ENCODE results near the gene SPCS2. TPM values are rescaled to one million over a fixed set of nuclear protein-coding genes. Genes with fewer than 3 reads are reported as not detected.

Gene SPCS2
- total RNA-seq (2021) (122 and 175 TPM in 2 replicates), Bru-seq, nascent RNA (percentile 94 among the genes with signal in this experiment), BruChase-seq, experiment 1, labeled RNA remaining after a 2-hour chase (percentile 90 among the genes with signal in this experiment), BruChase-seq, experiment 2, labeled RNA remaining after a 6-hour chase (percentile 87 among the genes with signal in this experiment)
- long read RNA-seq, transcript SPCS2-202 (4 exons, 772 nt) = minor isoform, 6 of 51 reads
- long read RNA-seq, transcript SPCS2-207 (4 exons, 612 nt) = minor isoform, 6 of 51 reads
- long read RNA-seq, transcript SPCS2-201 (5 exons, 2,708 nt) = major isoform, 7 of 51 reads
- long read RNA-seq, partial matches to known transcripts = 9 of 51 reads
- long read RNA-seq, other reads (novel, unspliced or antisense) = 18 of 51 reads

DNA sequence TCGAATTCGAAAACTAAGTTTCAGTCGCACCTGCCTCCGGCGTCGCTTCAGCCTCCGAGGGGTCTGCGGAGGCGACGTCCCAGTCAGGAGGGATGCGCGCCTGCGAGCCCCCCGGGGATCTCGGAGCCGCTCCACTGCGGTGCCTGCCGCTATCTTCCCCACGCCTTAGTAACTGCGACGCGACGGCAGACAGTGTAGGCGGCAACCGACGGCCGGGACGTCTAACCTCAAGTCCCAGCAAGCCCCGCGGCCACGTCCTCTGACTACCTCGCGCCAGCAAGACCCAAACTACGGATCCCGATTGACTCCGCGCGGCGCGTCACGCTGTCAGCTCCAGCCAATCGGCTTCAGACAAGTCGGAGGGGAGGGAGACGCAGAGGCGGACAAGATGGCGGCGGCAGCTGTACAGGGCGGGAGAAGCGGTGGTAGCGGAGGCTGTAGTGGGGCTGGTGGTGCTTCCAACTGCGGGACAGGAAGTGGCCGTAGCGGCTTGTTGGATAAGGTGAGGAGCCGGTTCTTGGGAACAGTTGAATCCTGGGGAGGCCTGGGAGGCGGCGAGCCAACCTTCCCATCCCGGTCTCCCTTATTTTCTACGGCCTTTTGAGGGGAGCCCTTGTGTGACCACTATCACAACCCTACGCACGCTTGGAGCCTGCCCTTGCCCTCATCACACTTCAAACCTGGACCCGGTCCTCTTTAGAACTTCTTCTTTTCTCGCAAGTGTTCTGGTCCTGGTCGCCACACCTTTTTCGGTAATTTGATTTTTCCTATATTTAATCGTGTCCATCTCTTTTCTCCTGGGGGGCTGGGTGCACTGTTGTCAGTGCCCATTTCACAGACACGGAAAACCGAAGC is at the start of gene SPCS2, which contains the start of gene XRRA1:
TSS of gene SPCS2 (plus strand) at position 369 of the 855 bp plus-strand sequence. CDS start at position 389, 20 bp downstream.
TSS of gene XRRA1 (minus strand) at position 194 of the 855 bp plus-strand sequence. CDS start 8,213 bp downstream, outside the sequence.
- no peaks in the 10 kb centered on the region for H3F3A ChIP-seq (ENCODE audit: insufficient read depth, low read depth)
- H3K9me2 ChIP-seq (ENCODE audit: insufficient read depth) = no peaks in the 10 kb centered on the region
- no peaks in the 10 kb centered on the region for H3K27me3 ChIP-seq (ENCODE audit: insufficient read depth, low read depth)
- peak within 1 kb of the TSS; percentile 58 for H3K27ac ChIP-seq
- ChIA-PET POLR2A (ENCODE audit: unreplicated experiment) (interaction anchor here (0.6 kb wide), 2 partner anchors 61 to 203 kb away, joined by 3 to 5 read pairs; no protein-coding TSS in a partner anchor), CTCF (no interaction called here)
- no peaks in the 10 kb centered on the region for H3K9me3 ChIP-seq (ENCODE audit: insufficient read depth, low read depth)
- BruUV-seq (replicated peaks) = no TSS peak
- H3K79me2 ChIP-seq (ENCODE audit: low read depth) = peaks cover 69% of the 10 kb centered on the region
- peaks cover 18% of the 10 kb centered on the region for H3K4me1 ChIP-seq (replicated peaks; ENCODE audit: insufficient read depth)
- H3K36me3 ChIP-seq (ENCODE audit: low read depth) = peaks cover 17% of the 10 kb centered on the region; the same call in 1 of the 2 replicates
- peak within 1 kb of the TSS; percentile 96 for H3K4me3 ChIP-seq
- H4K20me1 ChIP-seq (ENCODE audit: insufficient read depth) = peaks cover 5% of the 10 kb centered on the region
- peak within 1 kb of the TSS; percentile 99 for H3K4me2 ChIP-seq
- DNase-seq = peak; percentile 97 to 98
- peak within 1 kb of the TSS; percentile 99 for H2AFZ ChIP-seq
- no peak for TF ChIP-seq EZH2 (IDR thresholded peaks at IDR 0.05; ENCODE audit: low read depth)
- TF ChIP-seq CTCF (conservative IDR thresholded peaks at IDR 0.05) = no peak
- intact Hi-C loops (cut with micrococcal nuclease; ENCODE audit: unreplicated experiment) = no loop called here

DNA sequence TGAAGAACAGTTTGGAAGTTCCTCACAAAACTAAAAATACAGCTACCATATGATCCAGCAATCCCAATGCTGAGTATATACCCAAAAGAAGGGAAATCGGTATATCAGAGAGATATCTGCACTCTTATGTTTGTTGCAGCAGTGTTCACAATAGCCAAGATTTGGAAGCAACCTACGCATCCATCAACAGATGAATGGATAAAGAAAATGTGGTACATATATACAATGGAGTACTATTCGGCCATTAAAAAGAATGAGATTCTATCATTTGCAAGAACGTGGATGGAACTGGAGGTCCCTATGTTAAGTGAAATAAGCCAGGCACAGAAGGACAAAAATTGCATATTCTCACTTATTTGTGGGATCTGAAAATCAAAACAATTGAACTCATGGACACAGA is 46.7 kb upstream of the SPCS2 start:
- intact Hi-C loops (cut with micrococcal nuclease; ENCODE audit: unreplicated experiment) = no loop called here
- Histone ChIP-seq H2AFZ (no peak overlapping the region), H3K27ac (no peak overlapping the region), H3K4me3 (no peak overlapping the region), H4K20me1 (ENCODE audit: insufficient read depth) (no peaks in the 10 kb centered on the region), H3K27me3 (ENCODE audit: insufficient read depth, low read depth) (no peaks in the 10 kb centered on the region), H3K9me2 (ENCODE audit: insufficient read depth) (no peaks in the 10 kb centered on the region), H3K9me3 (ENCODE audit: insufficient read depth, low read depth) (peaks cover 42% of the 10 kb centered on the region), H3K4me1 (replicated peaks; ENCODE audit: insufficient read depth) (no peaks in the 10 kb centered on the region), H3K79me2 (ENCODE audit: low read depth) (no peaks in the 10 kb centered on the region), H3F3A (ENCODE audit: insufficient read depth, low read depth) (no peaks in the 10 kb centered on the region; the same call in 1 of the 2 replicates), H3K36me3 (ENCODE audit: low read depth) (peaks cover 16% of the 10 kb centered on the region; the same call in 1 of the 2 replicates), H3K4me2 (no peak overlapping the region)
- BruUV-seq (replicated peaks) = no TSS peak
- no peak for TF ChIP-seq EZH2 (IDR thresholded peaks at IDR 0.05; ENCODE audit: low read depth)
- no peak for TF ChIP-seq CTCF (conservative IDR thresholded peaks at IDR 0.05)
- ChIA-PET POLR2A (ENCODE audit: unreplicated experiment) (interaction anchor here (0.7 kb wide), 1 partner anchor 718 kb away, joined by 4 read pairs; no protein-coding TSS in a partner anchor), CTCF (no interaction called here)
- DNase-seq = no peak

DNA sequence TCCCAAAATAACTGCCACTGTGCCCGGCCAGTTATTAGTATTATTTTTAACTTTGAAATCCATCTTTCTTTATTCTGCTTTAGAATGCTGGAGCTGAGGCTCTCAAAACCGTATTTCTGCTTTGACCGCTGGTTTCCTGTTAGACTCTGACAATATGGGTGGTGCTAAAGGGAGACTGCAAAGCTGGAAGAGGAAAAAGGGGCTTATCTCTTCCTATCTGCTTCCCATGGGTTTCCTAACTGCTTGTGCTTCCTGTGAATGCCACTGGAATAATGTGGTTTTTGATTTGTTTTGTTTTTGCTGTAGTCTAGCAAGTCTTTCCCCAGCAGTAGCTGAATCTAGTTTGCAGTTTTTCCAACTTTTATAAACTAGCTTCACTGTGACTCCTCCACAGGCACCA is 43.7 kb upstream of the SPCS2 start:
- no TSS peak for BruUV-seq (replicated peaks)
- ChIA-PET POLR2A (ENCODE audit: unreplicated experiment) (no interaction called here), CTCF (no interaction called here)
- no peaks in the 10 kb centered on the region for H3K27me3 ChIP-seq (ENCODE audit: insufficient read depth, low read depth)
- H3K36me3 ChIP-seq (ENCODE audit: low read depth) = 0 out of 2 replicates have a peak, but pooled peaks cover 13% of the 10 kb centered on the region
- TF ChIP-seq CTCF (conservative IDR thresholded peaks at IDR 0.05) = no peak
- TF ChIP-seq EZH2 (IDR thresholded peaks at IDR 0.05; ENCODE audit: low read depth) = no peak
- H4K20me1 ChIP-seq (ENCODE audit: insufficient read depth) = no peaks in the 10 kb centered on the region
- H3K4me1 ChIP-seq (replicated peaks; ENCODE audit: insufficient read depth) = no peaks in the 10 kb centered on the region
- no peaks in the 10 kb centered on the region for H3K9me2 ChIP-seq (ENCODE audit: insufficient read depth)
- H2AFZ ChIP-seq = no peak overlapping the region
- H3F3A ChIP-seq (ENCODE audit: insufficient read depth, low read depth) = no peaks in the 10 kb centered on the region; the same call in 1 of the 2 replicates
- no peaks in the 10 kb centered on the region for H3K79me2 ChIP-seq (ENCODE audit: low read depth)
- H3K4me2 ChIP-seq = no peak overlapping the region
- H3K4me3 ChIP-seq = no peak overlapping the region
- no peak overlapping the region for H3K27ac ChIP-seq
- DNase-seq = no peak
- peaks cover 17% of the 10 kb centered on the region for H3K9me3 ChIP-seq (ENCODE audit: insufficient read depth, low read depth)
- intact Hi-C loops (cut with micrococcal nuclease; ENCODE audit: unreplicated experiment) = no loop called here
